DND-41 (cell line): ENCODE measurements around the gene SLC39A11.
A peak's percentile ranks its signal among the peaks of the same experiment; 100 is the strongest.

Source experiments
- ATAC-seq: fragments of 200-7000 bp; cut with Tn5 transposase; 3 replicates; pipeline ENCODE4 v1.9.1; 2021; ENCODE audit warnings: low read depth; ENCODE audit not compliant: insufficient read depth
- DNase-seq: peaks from one replicate; pipeline ENCODE4 v3.0.0-alpha.2; 2020
- H2AFZ ChIP-seq: 2 replicates; pipeline ENCODE4 v1.6.0; 2012; ENCODE audit warnings: low read depth, low read length
- H3K27ac ChIP-seq: 2 replicates; pipeline ENCODE4 v1.5.1; 2012; ENCODE audit warnings: low read length, inconsistent platforms
- H3K27me3 ChIP-seq: fragments of 200-600 bp; sonication (generic); 2 replicates; pipeline ENCODE4 v1.6.0; 2012; ENCODE audit warnings: low read length, mild to moderate bottlenecking, inconsistent platforms; ENCODE audit not compliant: insufficient read depth, poor library complexity
- H3K36me3 ChIP-seq: 2 replicates; pipeline ENCODE4 v1.5.1; 2012; ENCODE audit warnings: low read length, inconsistent platforms; ENCODE audit not compliant: insufficient read depth
- H3K4me1 ChIP-seq: 2 replicates; pipeline ENCODE4 v1.5.1; 2012; ENCODE audit warnings: mild to moderate bottlenecking, low read length; ENCODE audit not compliant: insufficient read depth
- H3K4me2 ChIP-seq: 2 replicates; pipeline ENCODE4 v1.6.0; 2012; ENCODE audit warnings: mild to moderate bottlenecking, moderate library complexity, low read length, inconsistent platforms; ENCODE audit not compliant: insufficient read depth
- H3K4me3 ChIP-seq, 2 experiments: fragments of 200-600 bp in 1 of 2; shearing (Covaris generic) in 1 of 2; 2 replicates each; pipeline ENCODE4 v1.5.1; 2012 to 2016; ENCODE audit warnings: inconsistent platforms in 2 of 2, low read length in 2 of 2, mild to moderate bottlenecking in 2 of 2, low read depth in 1 of 2, moderate library complexity in 1 of 2
- H3K79me2 ChIP-seq: 2 replicates; pipeline ENCODE4 v1.6.0; 2012; ENCODE audit warnings: low read length, inconsistent platforms; ENCODE audit not compliant: insufficient read depth
- H3K9ac ChIP-seq: 2 replicates; pipeline ENCODE4 v1.6.0; 2012; ENCODE audit warnings: low read depth, mild to moderate bottlenecking, inconsistent platforms, low read length, moderate library complexity
- H3K9me3 ChIP-seq: 2 replicates; pipeline ENCODE4 v1.5.1; 2012; ENCODE audit warnings: low read length, moderate library complexity, mild to moderate bottlenecking, inconsistent platforms; ENCODE audit not compliant: insufficient read depth, severe bottlenecking
- H4K20me1 ChIP-seq: 2 replicates; pipeline ENCODE4 v1.6.0; 2012; ENCODE audit warnings: low read length; ENCODE audit not compliant: insufficient read depth
- CTCF ChIP-seq: IDR thresholded peaks from 2 replicates; pipeline ENCODE4 v1.5.1; 2012; ENCODE audit warnings: borderline replicate concordance, low read length, moderate library complexity, mild to moderate bottlenecking; ENCODE audit not compliant: poor library complexity, severe bottlenecking; ENCODE audit errors: extremely low read depth
- EZH2 ChIP-seq: IDR thresholded peaks from 3 replicates; pipeline ENCODE4 v1.6.1; 2012; ENCODE audit warnings: borderline replicate concordance, low read depth, mild to moderate bottlenecking, moderate library complexity, low read length, inconsistent platforms; ENCODE audit not compliant: severe bottlenecking

The SLC39A11 gene

DNA sequence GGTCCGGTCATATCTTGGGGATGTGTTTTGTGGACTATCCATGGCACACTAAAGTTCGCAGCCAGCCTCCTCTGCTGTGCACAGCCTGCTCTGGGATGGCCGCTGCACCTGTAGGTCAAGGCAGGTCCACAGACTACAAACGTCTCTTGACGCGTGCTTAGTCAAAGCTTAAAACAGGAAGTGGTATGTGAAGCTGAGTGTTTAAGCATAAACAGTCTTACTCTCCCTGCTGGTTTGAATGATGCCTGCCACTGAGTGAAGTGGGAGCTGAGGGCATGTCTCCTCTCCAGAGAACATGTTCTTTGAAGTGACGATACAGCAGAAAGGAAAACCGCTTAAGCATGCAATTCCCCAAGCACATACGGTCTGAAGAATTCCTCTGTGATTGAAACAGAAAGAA lies 365.6 kb downstream of the SLC39A11 start:
- no peaks in the 10 kb centered on the region for H3K79me2 ChIP-seq

GRCh38 chr17:72725433-72726068 lies 366.9 kb downstream of the SLC39A11 start:
- peak overlapping the region; percentile 91 for H3K27ac ChIP-seq
- no peak overlapping the region for H3K9ac ChIP-seq
- H4K20me1 ChIP-seq, result no peaks in the 10 kb centered on the region
- H3K79me2 ChIP-seq, result no peaks in the 10 kb centered on the region
- H3K4me1 ChIP-seq, result peaks cover 28% of the 10 kb centered on the region
- H2AFZ ChIP-seq, result no peak overlapping the region
- H3K27me3 ChIP-seq, result no peaks in the 10 kb centered on the region
- H3K36me3 ChIP-seq, result no peaks in the 10 kb centered on the region
- H3K4me2 ChIP-seq, result no peak overlapping the region
- ATAC-seq, result peak; percentile 38; the same call in 1 of the 3 replicates
- H3K9me3 ChIP-seq, result no peaks in the 10 kb centered on the region
- DNase-seq, result peak; percentile 49
- TF ChIP-seq EZH2, result no peak
- TF ChIP-seq CTCF, result peak; percentile 83
- no peak overlapping the region for H3K4me3 ChIP-seq

More for the DNA sequence above, 365.6 kb downstream of the SLC39A11 start:
- H3K4me2 ChIP-seq, result peak overlapping the region; percentile 67
- no peaks in the 10 kb centered on the region for H3K36me3 ChIP-seq
- H2AFZ ChIP-seq, result peak overlapping the region; percentile 77
- no peaks in the 10 kb centered on the region for H3K9me3 ChIP-seq
- H4K20me1 ChIP-seq, result no peaks in the 10 kb centered on the region
- H3K27ac ChIP-seq, result peak overlapping the region; percentile 91
- TF ChIP-seq CTCF (peak; percentile 59), EZH2 (no peak)
- no peaks in the 10 kb centered on the region for H3K27me3 ChIP-seq
- ATAC-seq (peak; percentile 95), DNase-seq (peak; percentile 73)
- H3K4me3 ChIP-seq, result peak overlapping the region in 1 of 2 experiments; percentile 46; a peak in 2 of 4 replicates
- peaks cover 26% of the 10 kb centered on the region for H3K4me1 ChIP-seq
- H3K9ac ChIP-seq, result peak overlapping the region; percentile 37

- Histone ChIP-seq H3K4me3 (no peak overlapping the region), H3K4me2 (no peak overlapping the region), H3K79me2 (no peaks in the 10 kb centered on the region), H4K20me1 (no peaks in the 10 kb centered on the region), H3K9me3 (no peaks in the 10 kb centered on the region), H3K4me1 (peaks cover 41% of the 10 kb centered on the region), H3K27me3 (no peaks in the 10 kb centered on the region), H3K9ac (no peak overlapping the region), H3K27ac (no peak overlapping the region), H2AFZ (no peak overlapping the region), H3K36me3 (no peaks in the 10 kb centered on the region)
- no peak for DNase-seq
- TF ChIP-seq CTCF, result no peak
- no peak for TF ChIP-seq EZH2
- ATAC-seq, result no peak
These were observed 368.2 kb downstream of the SLC39A11 start for GRCh38 chr17:72724267-72724666.
